GM19468 (cell line): Measurements from ENCODE around the gene CATSPER3.

Source experiments
- ATAC-seq: cut with Tn5 transposase; IDR thresholded peaks from one replicate; pipeline ENCODE4 v1.9.1; 2021; ENCODE audit warnings: mild to moderate bottlenecking, moderate library complexity, moderate number of reproducible peaks; ENCODE audit not compliant: unreplicated experiment; ENCODE audit errors: extremely low read depth

CATSPER3 gene

GRCh38 chr5:135056316-135057030 lies 88.8 kb downstream of the CATSPER3 start:
- no peak for ATAC-seq

GRCh38 chr5:135057233-135057632 lies 89.5 kb downstream of the CATSPER3 start:
- ATAC-seq = no peak

- ATAC-seq = no peak
Observed at GRCh38 chr5:135058331-135058732, 90.6 kb downstream of the CATSPER3 start.

GRCh38 chr5:135059000-135059923 lies 91.6 kb downstream of the CATSPER3 start:
- ATAC-seq = no peak

GRCh38 chr5:135060021-135060420 lies 92.3 kb downstream of the CATSPER3 start:
- ATAC-seq = no peak

- no peak for ATAC-seq
Observed at GRCh38 chr5:135061001-135061400, 93.3 kb downstream of the CATSPER3 start.
